NCI-H1436 treated with DMSO at 0.1 percent for 48 hours (cell line): Measurements from ENCODE around the gene RAB34.
"Not testable (repeated sequence)": the region's sequence is repeated elsewhere in the genome, so short reads cannot be mapped to it uniquely, and the experiment has no call there.

Experiments used
- DNase-seq: peaks from one replicate; lab custom pipeline; 2025; lab: John Stamatoyannopoulos, UW

Gene RAB34

GRCh38 chr17:28726627-28727491, 9.2 kb upstream of the RAB34 start:
- DNase-seq: peak; percentile 90

- DNase-seq: no peak
Measured at GRCh38 chr17:28726226-28726626, 8.6 kb upstream of the RAB34 start, which contains the start of gene TLCD1. TSS of gene TLCD1 (minus strand) at chr17:28726233. CDS start at chr17:28726097, 136 bp downstream.

GRCh38 chr17:28725660-28726225, 8.1 kb upstream of the RAB34 start:
- peak; percentile 60 for DNase-seq

GRCh38 chr17:28725166-28725659, 7.5 kb upstream of the RAB34 start:
- no peak for DNase-seq

- no peak for DNase-seq
Measured at GRCh38 chr17:28724500-28725165, 7.0 kb upstream of the RAB34 start.

GRCh38 chr17:28723836-28724499, 6.3 kb upstream of the RAB34 start:
- DNase-seq: not testable (repeated sequence)

GRCh38 chr17:28723159-28723835, 5.6 kb upstream of the RAB34 start:
- DNase-seq: no peak

- DNase-seq: no peak
Measured at GRCh38 chr17:28722417-28723158, 4.9 kb upstream of the RAB34 start.

- DNase-seq: not testable (repeated sequence)
Measured at GRCh38 chr17:28720997-28721329, 3.3 kb upstream of the RAB34 start.

- DNase-seq: no peak
Measured at GRCh38 chr17:28720247-28720996, 2.8 kb upstream of the RAB34 start.

- DNase-seq: no peak
Measured at GRCh38 chr17:28719021-28719433, 1.4 kb upstream of the RAB34 start.

GRCh38 chr17:28718333-28719020, 809 bp upstream of the RAB34 start:
- DNase-seq: no peak

- no peak for DNase-seq
Measured at GRCh38 chr17:28716740-28717577, 709 bp downstream of the RAB34 start.

GRCh38 chr17:28715217-28715616, 2.5 kb downstream of the RAB34 start:
- no peak for DNase-seq

- DNase-seq: no peak
Measured at GRCh38 chr17:28714281-28714680, 3.4 kb downstream of the RAB34 start.

- no peak for DNase-seq
Measured at GRCh38 chr17:28712705-28713415, 4.8 kb downstream of the RAB34 start.

GRCh38 chr17:28712032-28712704, 5.5 kb downstream of the RAB34 start:
- DNase-seq: no peak

- DNase-seq: no peak
Measured at GRCh38 chr17:28711723-28712031, 6.0 kb downstream of the RAB34 start, which contains the start of gene PROCA1. TSS of gene PROCA1 (minus strand) at chr17:28711888. CDS start at chr17:28711660, 228 bp downstream.
